NCI-H345 (cell line): Measurements from ENCODE around the gene CHMP5.
"Not testable (repeated sequence)": the region's sequence is repeated elsewhere in the genome, so short reads cannot be mapped to it uniquely, and the experiment has no call there.

Experiments
- DNase-seq: peaks from one replicate; lab custom pipeline; 2025; lab: John Stamatoyannopoulos, UW

The CHMP5 gene

GRCh38 chr9:33277484-33277883 is 12.6 kb downstream of the CHMP5 start:
- DNase-seq: no peak

- no peak for DNase-seq
Observed at GRCh38 chr9:33285502-33285901, 20.7 kb downstream of the CHMP5 start.

- peak; percentile 31 for DNase-seq
Observed at GRCh38 chr9:33287087-33287490, 22.2 kb downstream of the CHMP5 start.

- DNase-seq: no peak
Observed at GRCh38 chr9:33288235-33288634, 23.4 kb downstream of the CHMP5 start.

- DNase-seq: no peak
Observed at GRCh38 chr9:33288828-33289483, 24.1 kb downstream of the CHMP5 start.

GRCh38 chr9:33289496-33289895 is 24.6 kb downstream of the CHMP5 start:
- no peak for DNase-seq

GRCh38 chr9:33289936-33290246 is 25.0 kb downstream of the CHMP5 start:
- no peak for DNase-seq

- peak; percentile 98 for DNase-seq
Observed at GRCh38 chr9:33290247-33291030, 25.6 kb downstream of the CHMP5 start, which contains the start of gene NFX1. Gene NFX1, plus strand, starts transcription at chr9:33290516. Its CDS starts 57 bp downstream, at chr9:33290573.

GRCh38 chr9:33291031-33291397 is 26.2 kb downstream of the CHMP5 start:
- no peak for DNase-seq

GRCh38 chr9:33291901-33292300 is 27.1 kb downstream of the CHMP5 start:
- no peak for DNase-seq

- DNase-seq: no peak
Observed at GRCh38 chr9:33293782-33294181, 28.9 kb downstream of the CHMP5 start.

- no peak for DNase-seq
Observed at GRCh38 chr9:33294670-33295432, 30.0 kb downstream of the CHMP5 start.

- DNase-seq: no peak
Observed at GRCh38 chr9:33295571-33295970, 30.7 kb downstream of the CHMP5 start.

GRCh38 chr9:33297432-33297831 is 32.6 kb downstream of the CHMP5 start:
- no peak for DNase-seq

- DNase-seq: no peak
Observed at GRCh38 chr9:33300546-33300945, 35.7 kb downstream of the CHMP5 start.

GRCh38 chr9:33304362-33304761 is 39.5 kb downstream of the CHMP5 start:
- DNase-seq: no peak

- no peak for DNase-seq
Observed at GRCh38 chr9:33306037-33306436, 41.2 kb downstream of the CHMP5 start.

- no peak for DNase-seq
Observed at GRCh38 chr9:33307067-33307466, 42.2 kb downstream of the CHMP5 start.

GRCh38 chr9:33309903-33310302 is 45.1 kb downstream of the CHMP5 start:
- DNase-seq: no peak

- DNase-seq: no peak
Observed at GRCh38 chr9:33310748-33311147, 45.9 kb downstream of the CHMP5 start.

- no peak for DNase-seq
Observed at GRCh38 chr9:33311953-33312352, 47.1 kb downstream of the CHMP5 start.

GRCh38 chr9:33315371-33315770 is 50.5 kb downstream of the CHMP5 start:
- no peak for DNase-seq

GRCh38 chr9:33317136-33317535 is 52.3 kb downstream of the CHMP5 start:
- DNase-seq: not testable (repeated sequence)
